ENCODE measurements around the gene HEXB.
"Not testable (repeated sequence)": the region's sequence is repeated elsewhere in the genome, so short reads cannot be mapped to it uniquely, and the experiment has no call there.

The HEXB gene

DNA sequence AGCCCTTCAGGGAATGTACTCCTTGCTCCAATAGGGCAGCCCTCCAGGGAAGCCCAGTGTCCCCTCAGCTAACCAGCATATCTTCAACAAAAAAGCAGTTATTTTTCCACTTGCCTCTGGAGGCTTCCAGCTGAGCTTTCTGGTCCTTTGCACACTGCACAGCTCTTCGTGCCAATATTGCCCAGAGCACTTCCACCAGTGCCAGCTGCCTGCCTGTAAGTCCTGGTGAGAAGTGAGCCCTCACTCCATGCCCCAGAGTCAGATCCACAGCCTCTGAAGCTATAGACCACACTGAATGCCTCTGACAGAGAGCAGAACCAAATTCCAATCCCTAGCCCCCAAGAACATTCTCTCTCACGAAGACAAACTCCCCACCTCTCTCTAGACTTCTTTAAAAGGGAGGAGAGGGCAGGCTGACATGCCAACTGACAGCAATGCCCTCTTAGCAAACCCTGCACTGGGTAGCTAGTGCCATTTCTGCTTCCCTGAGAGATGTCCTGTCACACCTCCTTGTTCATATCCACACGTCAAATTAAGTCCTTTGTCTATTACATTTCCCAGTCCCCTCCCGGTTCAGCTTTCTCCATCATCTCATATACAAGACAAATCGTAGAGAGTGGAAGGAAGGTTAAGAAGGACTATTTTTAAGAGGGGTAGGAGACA is 12.7 kb upstream of the HEXB start:
- no peak for TF ChIP-seq CTCF (IDR thresholded peaks at IDR 0.05; ENCODE audit: low read depth, low read length, poor library complexity, severe bottlenecking)
- no peak for TF ChIP-seq EZH2phosphoT487 (IDR thresholded peaks at IDR 0.05; ENCODE audit: borderline replicate concordance, low read length)
- Histone ChIP-seq H3K9me3 (ENCODE audit: control insufficient read depth, insufficient read depth, low read length) (peaks cover 15% of the 10 kb centered on the region; the same call in 1 of the 2 replicates), H3K36me3 (ENCODE audit: control insufficient read depth, low read length) (no peaks in the 10 kb centered on the region)

GRCh38 chr5:74673011-74673790 is 11.8 kb upstream of the HEXB start:
- Histone ChIP-seq H3K27me3 (ENCODE audit: control insufficient read depth, low read length) (peaks cover 3% of the 10 kb centered on the region; the same call in 1 of the 2 replicates), H3K4me1 (ENCODE audit: control insufficient read depth, low read length) (no peaks in the 10 kb centered on the region), H3K4me2 (ENCODE audit: low read length) (no peak overlapping the region), H3K27ac (ENCODE audit: low read depth, low read length) (no peak overlapping the region), H3K4me3 (ENCODE audit: low read length) (no peak overlapping the region), H3F3A (ENCODE audit: control insufficient read depth, insufficient read depth) (no peaks in the 10 kb centered on the region), H3K9me3 (ENCODE audit: control insufficient read depth, insufficient read depth, low read length) (peaks cover 15% of the 10 kb centered on the region; the same call in 1 of the 2 replicates), H4K20me1 (ENCODE audit: control insufficient read depth, insufficient read depth, low read depth, low read length) (no peaks in the 10 kb centered on the region), H3K79me2 (ENCODE audit: control insufficient read depth, low read length) (no peaks in the 10 kb centered on the region), H3K36me3 (ENCODE audit: control insufficient read depth, low read length) (no peaks in the 10 kb centered on the region), H3K9me2 (replicated peaks; ENCODE audit: control insufficient read depth, low read length) (no peaks in the 10 kb centered on the region)
- TF ChIP-seq EZH2phosphoT487 (IDR thresholded peaks at IDR 0.05; ENCODE audit: borderline replicate concordance, low read length), result no peak
- peak; percentile 31 for TF ChIP-seq CTCF (IDR thresholded peaks at IDR 0.05; ENCODE audit: low read depth, low read length, poor library complexity, severe bottlenecking)

More for the DNA sequence above, 12.7 kb upstream of the HEXB start:
- no peak overlapping the region for H3K4me2 ChIP-seq (ENCODE audit: low read length)
- H3K27ac ChIP-seq (ENCODE audit: low read depth, low read length), result no peak overlapping the region
- peaks cover 3% of the 10 kb centered on the region; the same call in 1 of the 2 replicates for H3K27me3 ChIP-seq (ENCODE audit: control insufficient read depth, low read length)
- H3K9me2 ChIP-seq (replicated peaks; ENCODE audit: control insufficient read depth, low read length), result no peaks in the 10 kb centered on the region
- no peaks in the 10 kb centered on the region for H3K4me1 ChIP-seq (ENCODE audit: control insufficient read depth, low read length)
- H3F3A ChIP-seq (ENCODE audit: control insufficient read depth, insufficient read depth), result no peaks in the 10 kb centered on the region
- no peaks in the 10 kb centered on the region for H4K20me1 ChIP-seq (ENCODE audit: control insufficient read depth, insufficient read depth, low read depth, low read length)
- no peak overlapping the region for H3K4me3 ChIP-seq (ENCODE audit: low read length)
- H3K79me2 ChIP-seq (ENCODE audit: control insufficient read depth, low read length), result no peaks in the 10 kb centered on the region

DNA sequence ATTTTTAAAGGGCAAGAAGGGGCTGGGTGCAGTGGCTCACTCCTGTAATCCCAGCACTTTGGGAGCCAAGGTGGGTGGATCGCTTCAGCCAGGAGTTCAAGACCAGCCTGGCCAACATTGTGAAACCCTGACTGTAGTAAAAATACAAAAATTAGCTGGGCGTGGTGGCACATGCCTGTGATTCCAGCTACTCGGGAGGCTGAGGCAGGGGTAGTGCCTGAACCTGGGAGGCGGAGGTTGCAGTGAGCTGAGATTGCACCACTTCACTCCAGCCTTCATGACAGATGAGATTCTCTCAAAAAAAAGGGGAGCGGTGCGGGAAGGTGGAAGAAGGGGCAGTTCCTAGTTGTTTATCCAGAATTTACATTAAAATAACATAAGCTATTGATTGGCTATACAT is 8.6 kb upstream of the HEXB start:
- H3K4me2 ChIP-seq (ENCODE audit: low read length); H3K4me3 ChIP-seq (ENCODE audit: low read length); H3K9me2 ChIP-seq (replicated peaks; ENCODE audit: control insufficient read depth, low read length); H3F3A ChIP-seq (ENCODE audit: control insufficient read depth, insufficient read depth); H3K36me3 ChIP-seq (ENCODE audit: control insufficient read depth, low read length); H3K27ac ChIP-seq (ENCODE audit: low read depth, low read length); H3K9me3 ChIP-seq (ENCODE audit: control insufficient read depth, insufficient read depth, low read length); H3K4me1 ChIP-seq (ENCODE audit: control insufficient read depth, low read length); H3K79me2 ChIP-seq (ENCODE audit: control insufficient read depth, low read length); H4K20me1 ChIP-seq (ENCODE audit: control insufficient read depth, insufficient read depth, low read depth, low read length): not testable (repeated sequence)
- H3K27me3 ChIP-seq (ENCODE audit: control insufficient read depth, low read length), result peaks cover 25% of the 10 kb centered on the region

- not testable (repeated sequence) for H4K20me1 ChIP-seq (ENCODE audit: control insufficient read depth, insufficient read depth, low read depth, low read length); H3K79me2 ChIP-seq (ENCODE audit: control insufficient read depth, low read length); H3F3A ChIP-seq (ENCODE audit: control insufficient read depth, insufficient read depth); H3K9me2 ChIP-seq (replicated peaks; ENCODE audit: control insufficient read depth, low read length); H3K4me1 ChIP-seq (ENCODE audit: control insufficient read depth, low read length); H3K4me2 ChIP-seq (ENCODE audit: low read length); H3K36me3 ChIP-seq (ENCODE audit: control insufficient read depth, low read length); H3K4me3 ChIP-seq (ENCODE audit: low read length); H3K9me3 ChIP-seq (ENCODE audit: control insufficient read depth, insufficient read depth, low read length); H3K27ac ChIP-seq (ENCODE audit: low read depth, low read length)
- H3K27me3 ChIP-seq (ENCODE audit: control insufficient read depth, low read length), result peaks cover 26% of the 10 kb centered on the region
Measured at GRCh38 chr5:74678123-74678522, 6.9 kb upstream of the HEXB start.

GRCh38 chr5:74679300-74679699 is 5.7 kb upstream of the HEXB start:
- H3K4me1 ChIP-seq (ENCODE audit: control insufficient read depth, low read length); H3K36me3 ChIP-seq (ENCODE audit: control insufficient read depth, low read length); H3F3A ChIP-seq (ENCODE audit: control insufficient read depth, insufficient read depth); H3K4me3 ChIP-seq (ENCODE audit: low read length); H3K9me2 ChIP-seq (replicated peaks; ENCODE audit: control insufficient read depth, low read length); H3K27ac ChIP-seq (ENCODE audit: low read depth, low read length); H4K20me1 ChIP-seq (ENCODE audit: control insufficient read depth, insufficient read depth, low read depth, low read length); H3K79me2 ChIP-seq (ENCODE audit: control insufficient read depth, low read length); H3K9me3 ChIP-seq (ENCODE audit: control insufficient read depth, insufficient read depth, low read length); H3K4me2 ChIP-seq (ENCODE audit: low read length): not testable (repeated sequence)
- peaks cover 26% of the 10 kb centered on the region; the same call in 1 of the 2 replicates for H3K27me3 ChIP-seq (ENCODE audit: control insufficient read depth, low read length)

Measured in DOHH2 (cell line).